Transverse colon (tissue), 3 donors: ENCODE data around the gene LAMTOR1.

ENCODE experiments used
- CTCF ChIP-seq, 5 experiments: fragments of 200-600 bp in 3 of 5; fragments of 450-650 bp in 2 of 5; sonication (generic) in 3 of 5; IDR thresholded peaks; 1 replicate in 2 of 5; 2 replicates in 3 of 5; pipeline ENCODE4 v1.5.1; 2016 to 2017; ENCODE audit warnings: antibody characterized with exemption in 5 of 5, inconsistent platforms in 3 of 5, mild to moderate bottlenecking in 2 of 5, moderate library complexity in 1 of 5
- POLR2A ChIP-seq: fragments of 450-650 bp; IDR thresholded peaks from one replicate; pipeline ENCODE4 v1.6.1; 2016; ENCODE audit warnings: antibody characterized with exemption, mild to moderate bottlenecking, moderate library complexity

GRCh38 chr11:72112143-72112977, 9.3 kb upstream of the LAMTOR1 start, which contains the start of gene ANAPC15:
- TF ChIP-seq POLR2A (peak; percentile 92), CTCF (IDR thresholded peaks at IDR 0.05) (no peak)
